Glutamatergic neuron (in vitro differentiated cells): Measurements from ENCODE around the gene STC2. TPM values are rescaled to one million over a fixed set of nuclear protein-coding genes. Genes with fewer than 3 reads are reported as not detected.

ENCODE experiments used
- DNase-seq: peaks from one replicate; pipeline ENCODE4 v3.0.0; 2022
- H3K27ac Mint-ChIP-seq: one replicate; pipeline ENCODE4 v1.8.0; 2020; ENCODE audit warnings: mild to moderate bottlenecking, mixed read lengths, inconsistent platforms; ENCODE audit not compliant: unreplicated experiment
- H3K27me3 Mint-ChIP-seq: one replicate; pipeline ENCODE4 v1.8.0; 2020; ENCODE audit warnings: mild to moderate bottlenecking, moderate library complexity, mixed read lengths, inconsistent platforms; ENCODE audit not compliant: unreplicated experiment
- H3K36me3 Mint-ChIP-seq: one replicate; pipeline ENCODE4 v1.8.0; 2020; ENCODE audit warnings: mild to moderate bottlenecking, mixed read lengths, inconsistent platforms; ENCODE audit not compliant: unreplicated experiment
- H3K4me1 Mint-ChIP-seq: one replicate; pipeline ENCODE4 v1.8.0; 2020; ENCODE audit warnings: mild to moderate bottlenecking, low read depth, mixed read lengths, inconsistent platforms; ENCODE audit not compliant: unreplicated experiment
- H3K4me3 Mint-ChIP-seq: one replicate; pipeline ENCODE4 v1.8.0; 2020; ENCODE audit warnings: mild to moderate bottlenecking, mixed read lengths, inconsistent platforms; ENCODE audit not compliant: unreplicated experiment
- H3K9me3 Mint-ChIP-seq: one replicate; pipeline ENCODE4 v1.8.0; 2020; ENCODE audit warnings: mild to moderate bottlenecking, moderate library complexity, mixed read lengths, inconsistent platforms; ENCODE audit not compliant: unreplicated experiment
- CTCF ChIP-seq: fragments of 200-600 bp; sonication (generic); IDR thresholded peaks from one replicate; pipeline ENCODE4 v1.5.0; 2021; ENCODE audit not compliant: partially characterized antibody, unreplicated experiment
- total RNA-seq: library from RNA; stranded (reverse); fragmentation: NEBNext Ultra II Directional; extraction: Animal tissue kit (Norgen Biotek cat#: 25700); gene quantifications from one replicate; pipeline ENCODE4 v1.2.1, GENCODE V29; 2021; ENCODE audit not compliant: unreplicated experiment

Gene STC2
- total RNA-seq, 1 donor from 2014 or later = 14.0 TPM

- Mint-ChIP-seq H3K4me1 (peaks cover 2% of the 10 kb centered on the region), H3K27ac (no peak overlapping the region), H3K4me3 (no peak overlapping the region), H3K27me3 (peaks cover 5% of the 10 kb centered on the region), H3K36me3 (peaks cover 11% of the 10 kb centered on the region), H3K9me3 (peaks cover 7% of the 10 kb centered on the region)
- no peak for DNase-seq
- TF ChIP-seq CTCF = no peak
Observed at GRCh38 chr5:173303878-173304590, 24.2 kb downstream of the STC2 start.

GRCh38 chr5:173302546-173303155 lies 25.6 kb downstream of the STC2 start:
- peaks cover 2% of the 10 kb centered on the region for H3K36me3 Mint-ChIP-seq
- peaks cover under 1% of the 10 kb centered on the region for H3K9me3 Mint-ChIP-seq
- H3K27ac Mint-ChIP-seq = no peak overlapping the region
- peaks cover 9% of the 10 kb centered on the region for H3K27me3 Mint-ChIP-seq
- peaks cover 2% of the 10 kb centered on the region for H3K4me1 Mint-ChIP-seq
- no peak overlapping the region for H3K4me3 Mint-ChIP-seq
- DNase-seq = no peak
- no peak for TF ChIP-seq CTCF

- peaks cover 12% of the 10 kb centered on the region for H3K27me3 Mint-ChIP-seq
- TF ChIP-seq CTCF = no peak
- no peak for DNase-seq
- H3K36me3 Mint-ChIP-seq = no peaks in the 10 kb centered on the region
- H3K27ac Mint-ChIP-seq = no peak overlapping the region
- peaks cover 2% of the 10 kb centered on the region for H3K4me1 Mint-ChIP-seq
- no peaks in the 10 kb centered on the region for H3K9me3 Mint-ChIP-seq
- no peak overlapping the region for H3K4me3 Mint-ChIP-seq
Observed at GRCh38 chr5:173301695-173302545, 26.3 kb downstream of the STC2 start.

GRCh38 chr5:173300389-173301047 lies 27.7 kb downstream of the STC2 start:
- Mint-ChIP-seq H3K27ac (no peak overlapping the region), H3K36me3 (no peaks in the 10 kb centered on the region), H3K4me1 (peaks cover 2% of the 10 kb centered on the region), H3K9me3 (no peaks in the 10 kb centered on the region), H3K27me3 (peaks cover 12% of the 10 kb centered on the region), H3K4me3 (no peak overlapping the region)
- no peak for TF ChIP-seq CTCF
- DNase-seq = no peak
